Smooth muscle cell (in vitro differentiated cells): ENCODE data around the gene RPS24. TPM values are rescaled to one million over a fixed set of nuclear protein-coding genes. Genes with fewer than 3 reads are reported as not detected.

Experiments used
- DNase-seq: peaks from one replicate; lab custom pipeline; 2025; ENCODE audit not compliant: unreplicated experiment; lab: John Stamatoyannopoulos, UW
- H2AFZ ChIP-seq: fragments of 200-600 bp; sonication (generic); 2 replicates; pipeline ENCODE4 v1.6.0; 2016; ENCODE audit warnings: antibody characterized with exemption, low read depth, mild to moderate bottlenecking
- H3F3A ChIP-seq: fragments of 200-600 bp; sonication (generic); 2 replicates; pipeline ENCODE4 v1.6.0; 2017; ENCODE audit warnings: antibody characterized with exemption, low read depth
- H3K27ac ChIP-seq: fragments of 200-600 bp; sonication (generic); 2 replicates; pipeline ENCODE4 v1.5.1; 2016; ENCODE audit warnings: low read depth, mild to moderate bottlenecking
- H3K27me3 ChIP-seq: fragments of 200-600 bp; sonication (generic); 2 replicates; pipeline ENCODE4 v1.6.1; 2016; ENCODE audit warnings: low read depth, mild to moderate bottlenecking
- H3K36me3 ChIP-seq: fragments of 200-600 bp; sonication (generic); 2 replicates; pipeline ENCODE4 v1.5.1; 2016; ENCODE audit warnings: low read depth
- H3K4me1 ChIP-seq: fragments of 200-600 bp; sonication (generic); 2 replicates; pipeline ENCODE4 v1.5.1; 2016; ENCODE audit warnings: low read depth
- H3K4me2 ChIP-seq: fragments of 200-600 bp; sonication (generic); 2 replicates; pipeline ENCODE4 v1.6.0; 2016; ENCODE audit warnings: mild to moderate bottlenecking
- H3K4me3 ChIP-seq: fragments of 200-600 bp; sonication (generic); 2 replicates; pipeline ENCODE4 v1.5.1; 2016; ENCODE audit warnings: mild to moderate bottlenecking
- H3K79me2 ChIP-seq: fragments of 200-600 bp; sonication (generic); 2 replicates; pipeline ENCODE4 v1.6.0; 2016; ENCODE audit warnings: low read depth, mild to moderate bottlenecking
- H3K9ac ChIP-seq: fragments of 200-600 bp; sonication (generic); 2 replicates; pipeline ENCODE4 v1.6.0; 2016; ENCODE audit warnings: low read depth
- H3K9me3 ChIP-seq: fragments of 200-600 bp; sonication (generic); replicated peaks from 2 replicates; pipeline ENCODE4 v1.5.1; 2016; ENCODE audit warnings: low read depth
- H4K20me1 ChIP-seq: fragments of 200-600 bp; sonication (generic); 2 replicates; pipeline ENCODE4 v1.6.0; 2016; ENCODE audit warnings: low read depth
- WGBS: methylation state at CpG from one replicate; pipeline ENCODE4 v1.1.7; 2016; ENCODE audit warnings: low lambda C conversion rate; 5-methylcytosine and 5-hydroxymethylcytosine counted together
- polyA plus RNA-seq: library from polyadenylated mRNA; unstranded; fragments of >200 nt; fragmentation: Nextera tagmentation; extraction: Ambion mirVana; gene quantifications from 2 replicates; pipeline ENCODE4 v1.2.1, GENCODE V29; 2016
- total RNA-seq: library from RNA; depleted of rRNA; stranded (reverse); fragments of >200 nt; gene quantifications from 2 replicates; pipeline ENCODE4 v1.2.3, GENCODE V29; 2014
- TF ChIP-seq, protein P1 (sequence below): fragments of 200-600 bp; sonication (generic); IDR thresholded peaks from 2 replicates; pipeline ENCODE4 v1.5.1; 2017; ENCODE audit warnings: borderline replicate concordance, mild to moderate bottlenecking, antibody characterized with exemption; ENCODE audit not compliant: insufficient read depth, poor library complexity, severe bottlenecking

RPS24 gene
- total and polyA plus RNA-seq, 2 experiments from 2014 or later, result 407 to 2,109 TPM

DNA sequence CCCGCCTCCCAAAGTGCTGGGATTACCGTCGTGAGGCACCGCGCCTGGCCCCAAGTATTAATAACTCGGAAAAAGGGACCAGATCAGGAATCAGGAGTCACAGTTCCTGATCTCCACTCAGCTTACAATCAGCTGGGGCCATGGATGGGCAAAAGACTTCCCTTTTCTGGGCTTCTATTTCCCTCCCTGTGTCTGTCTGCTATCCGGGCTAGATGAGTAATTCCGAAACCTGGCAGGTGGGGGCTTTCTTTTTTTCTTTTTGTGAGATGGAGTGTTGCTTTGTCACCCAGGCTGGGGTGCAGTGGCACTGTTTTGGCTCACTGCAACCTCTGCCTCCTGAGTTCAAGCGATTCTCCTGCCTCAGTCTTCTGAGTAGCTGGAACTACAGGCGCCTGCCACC is 11.6 kb downstream of the RPS24 start:
- no peak overlapping the region for H3K4me3 ChIP-seq
- no peaks in the 10 kb centered on the region for H3K27me3 ChIP-seq
- H3K36me3 ChIP-seq, result peaks cover under 1% of the 10 kb centered on the region
- H4K20me1 ChIP-seq, result peaks cover 38% of the 10 kb centered on the region
- no peaks in the 10 kb centered on the region for H3K9me3 ChIP-seq
- H3K27ac ChIP-seq, result no peak overlapping the region
- TF ChIP-seq, protein P1, sequence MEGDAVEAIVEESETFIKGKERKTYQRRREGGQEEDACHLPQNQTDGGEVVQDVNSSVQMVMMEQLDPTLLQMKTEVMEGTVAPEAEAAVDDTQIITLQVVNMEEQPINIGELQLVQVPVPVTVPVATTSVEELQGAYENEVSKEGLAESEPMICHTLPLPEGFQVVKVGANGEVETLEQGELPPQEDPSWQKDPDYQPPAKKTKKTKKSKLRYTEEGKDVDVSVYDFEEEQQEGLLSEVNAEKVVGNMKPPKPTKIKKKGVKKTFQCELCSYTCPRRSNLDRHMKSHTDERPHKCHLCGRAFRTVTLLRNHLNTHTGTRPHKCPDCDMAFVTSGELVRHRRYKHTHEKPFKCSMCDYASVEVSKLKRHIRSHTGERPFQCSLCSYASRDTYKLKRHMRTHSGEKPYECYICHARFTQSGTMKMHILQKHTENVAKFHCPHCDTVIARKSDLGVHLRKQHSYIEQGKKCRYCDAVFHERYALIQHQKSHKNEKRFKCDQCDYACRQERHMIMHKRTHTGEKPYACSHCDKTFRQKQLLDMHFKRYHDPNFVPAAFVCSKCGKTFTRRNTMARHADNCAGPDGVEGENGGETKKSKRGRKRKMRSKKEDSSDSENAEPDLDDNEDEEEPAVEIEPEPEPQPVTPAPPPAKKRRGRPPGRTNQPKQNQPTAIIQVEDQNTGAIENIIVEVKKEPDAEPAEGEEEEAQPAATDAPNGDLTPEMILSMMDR, result no peak
- peaks cover 17% of the 10 kb centered on the region for H3F3A ChIP-seq
- no peak for DNase-seq
- H3K79me2 ChIP-seq, result no peaks in the 10 kb centered on the region
- no peak overlapping the region for H3K4me2 ChIP-seq
- 73% methylated on average over 10 of the region's 10 CpGs for WGBS
- H3K4me1 ChIP-seq, result peaks cover 5% of the 10 kb centered on the region
- H3K9ac ChIP-seq, result no peak overlapping the region
- no peak overlapping the region for H2AFZ ChIP-seq

DNA sequence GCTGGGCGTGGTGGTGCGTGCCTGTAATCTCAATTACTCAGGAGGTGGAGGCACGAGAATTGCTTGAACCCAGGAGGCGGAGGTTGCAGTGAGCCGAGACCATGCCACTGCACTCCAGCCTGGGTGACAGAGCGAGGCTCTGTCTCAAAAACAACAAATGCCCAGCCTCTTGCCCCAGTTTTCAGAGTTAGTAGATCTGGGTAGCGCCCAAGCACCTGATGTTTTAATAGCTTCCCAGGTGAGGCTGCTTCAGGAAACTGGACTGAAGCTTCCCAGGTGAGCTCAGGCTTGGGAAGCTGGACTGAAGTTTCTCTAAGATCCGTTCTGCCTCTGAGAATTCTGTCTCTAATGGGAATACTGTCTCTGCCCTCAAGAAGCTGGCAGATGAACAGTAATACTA is 12.2 kb downstream of the RPS24 start:
- Histone ChIP-seq H3K4me3 (no peak overlapping the region), H3K36me3 (no peaks in the 10 kb centered on the region)
- 95% methylated on average over 8 of the region's 8 CpGs for WGBS

DNA sequence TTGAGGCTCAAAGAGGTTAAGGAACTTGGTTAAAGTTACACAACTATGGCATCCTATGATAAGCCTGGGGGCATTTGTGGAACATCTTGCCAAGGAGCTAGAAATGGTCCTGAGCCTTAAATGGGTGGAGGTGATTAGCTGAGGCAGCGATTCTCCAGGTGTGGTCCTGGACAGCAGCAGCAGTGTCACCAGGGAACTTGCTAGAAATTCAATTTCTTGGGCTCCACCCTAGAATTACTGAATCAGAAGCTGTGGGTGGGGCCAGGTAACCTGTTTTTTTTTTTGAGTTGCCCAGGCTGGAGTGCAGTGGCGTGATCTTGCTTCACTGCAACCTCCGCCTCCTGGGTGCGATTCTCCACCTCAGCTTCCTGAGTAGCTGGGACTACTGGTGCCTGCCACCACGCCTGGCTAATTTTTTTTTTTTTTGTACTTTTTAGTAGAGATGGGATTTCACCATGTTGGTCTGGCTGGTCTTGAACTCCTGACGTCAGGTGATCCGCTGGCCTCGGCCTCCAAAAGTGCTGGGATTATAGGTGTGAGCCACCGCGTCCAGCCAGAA is 13.1 kb downstream of the RPS24 start:
- no peak overlapping the region for H3K27ac ChIP-seq
- no peak overlapping the region for H3K4me3 ChIP-seq
- peaks cover 5% of the 10 kb centered on the region for H3K4me1 ChIP-seq
- H2AFZ ChIP-seq, result no peak overlapping the region
- peaks cover 23% of the 10 kb centered on the region for H4K20me1 ChIP-seq
- TF ChIP-seq, protein P1, result no peak
- H3F3A ChIP-seq, result peaks cover 17% of the 10 kb centered on the region
- H3K79me2 ChIP-seq, result no peaks in the 10 kb centered on the region
- H3K4me2 ChIP-seq, result no peak overlapping the region
- no peaks in the 10 kb centered on the region for H3K9me3 ChIP-seq
- H3K36me3 ChIP-seq, result no peaks in the 10 kb centered on the region
- H3K9ac ChIP-seq, result no peak overlapping the region
- DNase-seq, result no peak
- no peaks in the 10 kb centered on the region for H3K27me3 ChIP-seq
- 73% methylated on average over 10 of the region's 10 CpGs for WGBS

More for the DNA sequence above, 12.2 kb downstream of the RPS24 start:
- H3F3A ChIP-seq, result peaks cover 17% of the 10 kb centered on the region
- H2AFZ ChIP-seq, result no peak overlapping the region
- no peak for DNase-seq
- peaks cover 5% of the 10 kb centered on the region for H3K4me1 ChIP-seq
- H3K27me3 ChIP-seq, result no peaks in the 10 kb centered on the region
- no peaks in the 10 kb centered on the region for H3K9me3 ChIP-seq
- no peaks in the 10 kb centered on the region for H3K79me2 ChIP-seq
- no peak overlapping the region for H3K27ac ChIP-seq
- TF ChIP-seq, protein P1, result no peak
- H4K20me1 ChIP-seq, result peaks cover 32% of the 10 kb centered on the region
- H3K9ac ChIP-seq, result no peak overlapping the region
- no peak overlapping the region for H3K4me2 ChIP-seq

DNA sequence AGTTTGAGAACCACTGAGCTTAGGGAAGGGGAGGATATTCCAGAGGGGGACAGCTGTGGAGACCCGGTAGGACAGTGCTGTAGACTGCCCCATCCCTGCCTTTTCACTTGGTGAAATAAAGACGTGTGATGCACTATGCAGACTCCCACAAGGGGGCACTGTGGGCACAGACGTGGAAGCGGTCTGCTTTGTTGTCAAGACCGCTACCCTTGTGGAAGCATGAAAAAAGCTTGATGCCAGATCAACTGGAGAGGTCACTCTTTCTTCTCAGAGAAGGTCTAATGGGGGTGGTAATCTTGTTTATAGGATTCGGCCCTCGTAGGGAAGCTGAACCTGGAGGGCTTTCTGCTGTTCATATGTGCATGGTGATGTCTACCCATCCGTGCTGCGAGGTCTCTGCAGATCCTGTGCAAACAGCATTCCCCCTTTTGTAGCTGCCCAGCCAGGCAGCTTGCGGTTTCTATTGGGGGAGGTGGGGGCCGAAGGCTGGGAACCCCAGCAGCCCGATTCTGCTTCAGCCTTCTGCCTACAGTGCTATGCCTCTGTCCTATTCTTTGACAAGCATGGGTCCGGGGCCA is 13.7 kb downstream of the RPS24 start:
- 34% methylated on average over 13 of the region's 13 CpGs for WGBS
- H3K4me1 ChIP-seq, result peaks cover 5% of the 10 kb centered on the region

More for the DNA sequence above, 13.7 kb downstream of the RPS24 start:
- no peaks in the 10 kb centered on the region for H3K9me3 ChIP-seq
- no peaks in the 10 kb centered on the region for H3K27me3 ChIP-seq
- TF ChIP-seq, protein P1, result peak; percentile 94
- H3K4me2 ChIP-seq, result no peak overlapping the region
- H3K9ac ChIP-seq, result no peak overlapping the region
- H3K4me3 ChIP-seq, result no peak overlapping the region
- peaks cover 12% of the 10 kb centered on the region for H3F3A ChIP-seq
- H4K20me1 ChIP-seq, result peaks cover 17% of the 10 kb centered on the region
- no peaks in the 10 kb centered on the region for H3K79me2 ChIP-seq
- H3K27ac ChIP-seq, result no peak overlapping the region
- H2AFZ ChIP-seq, result no peak overlapping the region
- DNase-seq, result peak; percentile 65
- no peaks in the 10 kb centered on the region for H3K36me3 ChIP-seq
